ENCODE results near the gene CFAP58.

DNA sequence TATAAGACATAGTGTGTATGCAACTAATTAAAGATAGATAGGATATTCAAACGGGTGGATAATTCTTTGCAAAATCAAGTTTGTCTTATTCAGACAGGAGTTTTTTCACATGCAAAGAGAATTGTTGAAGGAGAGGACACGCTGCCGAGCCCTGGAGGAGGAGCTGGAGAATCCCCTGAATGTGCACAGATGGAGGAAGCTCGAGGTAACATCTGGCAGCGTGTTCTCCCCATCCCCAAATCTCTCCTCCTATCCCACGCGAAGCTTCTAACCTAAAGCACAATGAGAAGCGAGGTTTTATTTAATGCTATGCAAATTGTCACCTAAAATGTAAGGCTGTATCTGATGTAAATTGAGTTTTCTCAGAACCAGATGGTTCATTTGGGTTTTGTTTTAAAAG is 50.0 kb downstream of the CFAP58 start:
- TF ChIP-seq, protein P1, sequence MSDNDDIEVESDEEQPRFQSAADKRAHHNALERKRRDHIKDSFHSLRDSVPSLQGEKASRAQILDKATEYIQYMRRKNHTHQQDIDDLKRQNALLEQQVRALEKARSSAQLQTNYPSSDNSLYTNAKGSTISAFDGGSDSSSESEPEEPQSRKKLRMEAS (IDR thresholded peaks at IDR 0.05): no peak
- TF ChIP-seq FOXM1 (IDR thresholded peaks at IDR 0.05; ENCODE audit: borderline replicate concordance, low read depth): no peak
